Breast epithelium (tissue), 4 donors: ENCODE results near the gene MCF2L2. TPM values are rescaled to one million over a fixed set of nuclear protein-coding genes. Genes with fewer than 3 reads are reported as not detected.

ENCODE experiments used
- DNase-seq, 2 donors: peaks; one replicate each; pipeline ENCODE4 v3.0.0-alpha.2; 2019; ENCODE audit warnings: low spot score in 2 of 2
- H3K27ac ChIP-seq, 2 donors: fragments of 200-600 bp; sonication (generic) in 1 of 2; one replicate each; pipeline ENCODE4 v1.5.1; 2016 to 2019; ENCODE audit warnings: mild to moderate bottlenecking in 1 of 2
- H3K27me3 ChIP-seq, 2 donors: fragments of 200-600 bp; sonication (generic) in 1 of 2; one replicate each; pipeline versions ENCODE4 v1.5.1 to v1.6.0; 2017 to 2019; ENCODE audit warnings: control low read depth in 1 of 2, mild to moderate bottlenecking in 1 of 2
- H3K36me3 ChIP-seq: fragments of 200-600 bp; one replicate; pipeline ENCODE4 v1.5.1; 2019
- H3K4me1 ChIP-seq, 2 donors: fragments of 200-600 bp; sonication (generic); one replicate each; pipeline ENCODE4 v1.5.1; 2016 to 2019; ENCODE audit warnings: control low read depth in 1 of 2
- H3K4me3 ChIP-seq, 3 donors: fragments of 200-600 bp; sonication (generic); 1 replicate in 2 of 3; 2 replicates in 1 of 3; pipeline ENCODE4 v1.5.1; 2016 to 2019; ENCODE audit warnings: mild to moderate bottlenecking in 3 of 3, moderate library complexity in 2 of 3
- H3K9me3 ChIP-seq, 2 donors: fragments of 200-600 bp; sonication (generic) in 1 of 2; one replicate each; pipeline ENCODE4 v1.5.1; 2016 to 2019; ENCODE audit warnings: control low read depth in 1 of 2
- POLR2A ChIP-seq: fragments of 450-650 bp; IDR thresholded peaks from one replicate; pipeline ENCODE4 v1.6.1; 2016; ENCODE audit warnings: antibody characterized with exemption, mild to moderate bottlenecking, moderate library complexity
- POLR2AphosphoS5 ChIP-seq, 3 donors: sonication (generic); formaldehyde crosslinking; IDR thresholded peaks; one replicate each; pipeline ENCODE4 v1.6.1; 2017; ENCODE audit warnings: antibody characterized with exemption in 3 of 3
- intact Hi-C: fragments of 100-400 bp; cut with DNase I; formaldehyde crosslinking; loops from one replicate; pipeline ENCODE4 v1.15.1; 2023; ENCODE audit warnings: low total_unique reads
- total RNA-seq, 3 donors: library from RNA; depleted of rRNA; stranded (reverse); fragments of >200 nt; gene quantifications; one replicate each; pipeline ENCODE4 v1.1.0, GENCODE V29; 2016
- TF ChIP-seq, protein P1 (sequence below), 3 donors: fragments of 450-650 bp; IDR thresholded peaks; one replicate each; pipeline ENCODE4 v1.5.1; 2016 to 2017; ENCODE audit warnings: antibody characterized with exemption in 3 of 3, mild to moderate bottlenecking in 3 of 3, moderate library complexity in 3 of 3

MCF2L2 gene
- total RNA-seq, 3 donors from 2014 or later, result 0.64 to 1.5 (median 1.3) TPM

- Histone ChIP-seq H3K4me3 (no peak overlapping the region), H3K9me3 (no peaks in the 10 kb centered on the region), H3K27ac (no peak overlapping the region), H3K27me3 (no peaks in the 10 kb centered on the region), H3K4me1 (no peaks in the 10 kb centered on the region), H3K36me3 (no peaks in the 10 kb centered on the region)
- no peak for DNase-seq
- TF ChIP-seq, protein P1, sequence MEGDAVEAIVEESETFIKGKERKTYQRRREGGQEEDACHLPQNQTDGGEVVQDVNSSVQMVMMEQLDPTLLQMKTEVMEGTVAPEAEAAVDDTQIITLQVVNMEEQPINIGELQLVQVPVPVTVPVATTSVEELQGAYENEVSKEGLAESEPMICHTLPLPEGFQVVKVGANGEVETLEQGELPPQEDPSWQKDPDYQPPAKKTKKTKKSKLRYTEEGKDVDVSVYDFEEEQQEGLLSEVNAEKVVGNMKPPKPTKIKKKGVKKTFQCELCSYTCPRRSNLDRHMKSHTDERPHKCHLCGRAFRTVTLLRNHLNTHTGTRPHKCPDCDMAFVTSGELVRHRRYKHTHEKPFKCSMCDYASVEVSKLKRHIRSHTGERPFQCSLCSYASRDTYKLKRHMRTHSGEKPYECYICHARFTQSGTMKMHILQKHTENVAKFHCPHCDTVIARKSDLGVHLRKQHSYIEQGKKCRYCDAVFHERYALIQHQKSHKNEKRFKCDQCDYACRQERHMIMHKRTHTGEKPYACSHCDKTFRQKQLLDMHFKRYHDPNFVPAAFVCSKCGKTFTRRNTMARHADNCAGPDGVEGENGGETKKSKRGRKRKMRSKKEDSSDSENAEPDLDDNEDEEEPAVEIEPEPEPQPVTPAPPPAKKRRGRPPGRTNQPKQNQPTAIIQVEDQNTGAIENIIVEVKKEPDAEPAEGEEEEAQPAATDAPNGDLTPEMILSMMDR (IDR thresholded peaks at IDR 0.05), result no peak
- TF ChIP-seq POLR2A (no peak), POLR2AphosphoS5 (IDR thresholded peaks at IDR 0.05) (no peak)
- intact Hi-C loops, result no loop called here
Measured at GRCh38 chr3:183410759-183411158, 17.7 kb downstream of the MCF2L2 start.

- intact Hi-C loops, result no loop called here
- H3K4me1 ChIP-seq, result no peaks in the 10 kb centered on the region
- no peaks in the 10 kb centered on the region for H3K27me3 ChIP-seq
- TF ChIP-seq POLR2AphosphoS5 (IDR thresholded peaks at IDR 0.05) (no peak), POLR2A (no peak)
- TF ChIP-seq, protein P1 (IDR thresholded peaks at IDR 0.05), result no peak
- no peaks in the 10 kb centered on the region for H3K36me3 ChIP-seq
- no peak overlapping the region for H3K4me3 ChIP-seq
- no peak overlapping the region for H3K27ac ChIP-seq
- no peak for DNase-seq
- no peaks in the 10 kb centered on the region for H3K9me3 ChIP-seq
Measured at GRCh38 chr3:183410280-183410679, 18.1 kb downstream of the MCF2L2 start.

DNA sequence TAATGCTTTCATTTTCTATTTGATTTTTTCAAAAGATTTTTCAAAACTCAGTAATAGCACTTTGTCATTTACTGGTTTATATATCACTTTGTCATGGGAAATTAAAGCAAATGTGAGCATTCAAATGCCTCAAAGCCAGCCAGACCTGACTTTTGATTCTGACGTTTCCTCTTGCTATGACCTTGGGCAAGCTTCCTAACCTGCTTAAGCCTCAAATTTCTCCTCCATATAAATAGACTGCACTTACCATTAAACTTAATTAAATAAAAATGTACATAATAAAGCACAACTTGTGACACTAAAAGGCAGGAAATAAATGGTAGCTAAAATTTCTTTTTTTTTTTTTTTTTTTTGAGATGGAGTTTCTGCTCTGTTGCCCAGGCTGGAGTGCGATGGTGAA lies 19.2 kb downstream of the MCF2L2 start:
- no peak overlapping the region for H3K27ac ChIP-seq
- intact Hi-C loops, result no loop called here
- H3K27me3 ChIP-seq, result no peaks in the 10 kb centered on the region
- TF ChIP-seq, protein P1 (IDR thresholded peaks at IDR 0.05), result no peak
- TF ChIP-seq POLR2A, result no peak
- TF ChIP-seq POLR2AphosphoS5 (IDR thresholded peaks at IDR 0.05), result no peak
- no peaks in the 10 kb centered on the region for H3K9me3 ChIP-seq
- H3K36me3 ChIP-seq, result no peaks in the 10 kb centered on the region
- no peaks in the 10 kb centered on the region for H3K4me1 ChIP-seq
- no peak overlapping the region for H3K4me3 ChIP-seq
- no peak for DNase-seq

- H3K36me3 ChIP-seq, result no peaks in the 10 kb centered on the region
- no peaks in the 10 kb centered on the region for H3K4me1 ChIP-seq
- no peak overlapping the region for H3K27ac ChIP-seq
- no peaks in the 10 kb centered on the region for H3K9me3 ChIP-seq
- no peak overlapping the region for H3K4me3 ChIP-seq
- intact Hi-C loops, result no loop called here
- no peak for TF ChIP-seq POLR2A
- TF ChIP-seq POLR2AphosphoS5 (IDR thresholded peaks at IDR 0.05), result no peak
- TF ChIP-seq, protein P1 (IDR thresholded peaks at IDR 0.05), result no peak
- H3K27me3 ChIP-seq, result no peaks in the 10 kb centered on the region
- no peak for DNase-seq
Measured at GRCh38 chr3:183401678-183402077, 26.7 kb downstream of the MCF2L2 start.

DNA sequence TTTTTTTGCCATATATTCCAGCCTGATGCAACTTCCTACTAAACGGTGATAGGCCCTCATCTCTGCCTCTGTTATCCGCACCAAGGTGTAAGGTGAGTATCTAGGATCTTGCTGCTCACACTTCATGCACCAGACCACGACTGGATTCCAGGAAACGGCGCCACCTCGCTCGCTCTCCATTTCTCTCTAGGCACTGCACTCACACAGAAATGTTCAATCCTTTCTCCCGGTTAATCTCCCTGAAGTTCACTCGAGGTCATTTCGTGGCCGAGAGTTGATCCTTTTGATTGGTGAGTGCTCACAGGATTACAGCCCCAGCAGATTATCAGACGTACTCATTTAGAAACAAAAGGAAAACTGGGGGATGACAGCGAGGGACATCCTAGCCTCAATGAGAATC lies 28.1 kb downstream of the MCF2L2 start:
- no peak for DNase-seq
- no peaks in the 10 kb centered on the region for H3K27me3 ChIP-seq
- H3K4me3 ChIP-seq, result no peak overlapping the region
- TF ChIP-seq, protein P1 (IDR thresholded peaks at IDR 0.05), result no peak
- no peak for TF ChIP-seq POLR2A
- TF ChIP-seq POLR2AphosphoS5 (IDR thresholded peaks at IDR 0.05), result no peak
- no peaks in the 10 kb centered on the region for H3K4me1 ChIP-seq
- H3K27ac ChIP-seq, result no peak overlapping the region
- intact Hi-C loops, result no loop called here
- H3K9me3 ChIP-seq, result no peaks in the 10 kb centered on the region
- H3K36me3 ChIP-seq, result no peaks in the 10 kb centered on the region
